GM12874 (cell line): ENCODE data around the gene TOMM34.

Experiments used
- TF ChIP-seq, protein P1 (sequence below): IDR thresholded peaks from 2 replicates; pipeline ENCODE4 v1.5.1; 2011; ENCODE audit warnings: low read depth, mild to moderate bottlenecking, control low read depth, low read length, moderate library complexity; ENCODE audit not compliant: insufficient read depth

Gene TOMM34

DNA sequence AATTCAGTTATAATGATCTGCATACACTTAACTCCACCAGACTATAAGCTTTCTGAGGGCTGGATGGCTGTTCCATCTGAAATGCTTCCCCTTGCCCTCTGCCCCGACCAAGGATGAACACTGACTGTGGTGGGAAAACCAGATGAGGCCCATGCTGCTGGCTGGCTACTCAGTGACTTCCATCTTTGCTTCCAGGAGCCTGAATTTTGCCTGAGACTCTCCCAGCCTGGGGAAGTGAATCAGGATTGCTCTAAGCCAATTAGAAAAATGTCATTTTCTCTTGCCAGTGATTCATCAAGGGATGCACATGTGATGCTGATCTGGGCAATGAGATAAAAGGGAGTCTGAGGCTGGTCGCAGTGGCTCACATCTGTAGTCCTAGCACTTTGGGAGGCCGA is 1.7 kb upstream of the TOMM34 start:
- TF ChIP-seq, protein P1, sequence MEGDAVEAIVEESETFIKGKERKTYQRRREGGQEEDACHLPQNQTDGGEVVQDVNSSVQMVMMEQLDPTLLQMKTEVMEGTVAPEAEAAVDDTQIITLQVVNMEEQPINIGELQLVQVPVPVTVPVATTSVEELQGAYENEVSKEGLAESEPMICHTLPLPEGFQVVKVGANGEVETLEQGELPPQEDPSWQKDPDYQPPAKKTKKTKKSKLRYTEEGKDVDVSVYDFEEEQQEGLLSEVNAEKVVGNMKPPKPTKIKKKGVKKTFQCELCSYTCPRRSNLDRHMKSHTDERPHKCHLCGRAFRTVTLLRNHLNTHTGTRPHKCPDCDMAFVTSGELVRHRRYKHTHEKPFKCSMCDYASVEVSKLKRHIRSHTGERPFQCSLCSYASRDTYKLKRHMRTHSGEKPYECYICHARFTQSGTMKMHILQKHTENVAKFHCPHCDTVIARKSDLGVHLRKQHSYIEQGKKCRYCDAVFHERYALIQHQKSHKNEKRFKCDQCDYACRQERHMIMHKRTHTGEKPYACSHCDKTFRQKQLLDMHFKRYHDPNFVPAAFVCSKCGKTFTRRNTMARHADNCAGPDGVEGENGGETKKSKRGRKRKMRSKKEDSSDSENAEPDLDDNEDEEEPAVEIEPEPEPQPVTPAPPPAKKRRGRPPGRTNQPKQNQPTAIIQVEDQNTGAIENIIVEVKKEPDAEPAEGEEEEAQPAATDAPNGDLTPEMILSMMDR = no peak

DNA sequence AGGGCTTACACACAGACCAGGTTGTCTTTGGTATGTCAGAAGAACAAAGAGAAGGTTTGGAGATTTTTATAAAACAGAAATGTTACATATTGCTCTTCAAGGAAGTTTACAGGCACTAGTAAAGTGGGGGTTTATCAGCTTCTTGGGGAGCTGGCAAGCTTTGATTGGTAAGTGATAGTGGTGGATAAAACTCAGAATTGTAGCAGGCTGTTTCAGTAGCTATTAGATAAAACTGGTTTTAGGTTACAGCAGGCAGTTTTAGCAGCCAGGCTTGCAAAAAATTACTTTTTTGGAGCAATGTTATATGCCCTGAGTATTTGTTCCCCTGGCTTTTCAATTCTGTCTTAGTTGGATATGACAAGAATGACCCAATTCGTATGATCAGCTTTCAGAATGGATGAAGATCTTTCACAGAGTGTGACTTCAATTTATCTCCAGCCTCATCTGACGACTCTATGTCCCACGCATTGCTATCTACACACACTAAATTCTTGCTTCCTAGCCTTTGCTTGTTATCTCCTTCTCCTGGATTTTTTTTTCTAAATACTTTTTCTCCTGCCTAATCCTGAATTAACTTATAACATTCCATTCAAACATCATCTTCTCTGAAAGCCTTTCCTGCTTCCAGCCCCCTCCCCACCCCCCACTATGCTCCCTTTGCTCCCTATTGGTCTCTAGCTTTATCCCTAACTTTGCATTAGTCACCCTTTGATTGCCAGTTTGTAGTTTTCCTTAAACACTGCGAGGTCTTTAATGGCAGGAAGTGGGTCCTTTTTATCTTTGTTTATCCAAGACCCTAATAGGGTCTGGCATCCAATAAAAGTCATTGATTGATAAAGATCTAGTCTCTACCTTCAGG is 1.0 kb upstream of the TOMM34 start:
- TF ChIP-seq, protein P1 = no peak

DNA sequence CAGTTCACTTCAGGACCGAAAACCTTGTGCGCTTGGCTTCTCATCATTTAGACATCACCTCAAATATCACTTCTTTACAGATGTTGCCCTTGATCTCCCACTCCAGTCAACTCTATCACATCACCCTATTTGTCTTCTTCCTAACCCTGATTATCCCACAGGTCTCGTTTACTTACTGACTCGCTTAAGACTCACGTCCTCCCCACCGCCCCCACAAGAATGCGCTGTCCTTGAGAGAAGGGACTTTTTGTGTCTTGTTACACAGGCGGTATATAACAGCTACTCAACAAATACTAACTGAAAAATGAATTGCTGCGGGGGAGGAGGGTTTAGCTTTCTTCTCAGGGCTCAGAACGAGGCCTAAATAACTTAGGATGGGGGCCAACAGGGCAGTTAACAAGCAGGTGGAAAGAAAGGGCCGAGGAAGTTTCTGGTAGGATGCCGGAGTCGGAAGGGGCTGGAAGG is 527 bp downstream of the TOMM34 start:
- TF ChIP-seq, protein P1 = no peak

DNA sequence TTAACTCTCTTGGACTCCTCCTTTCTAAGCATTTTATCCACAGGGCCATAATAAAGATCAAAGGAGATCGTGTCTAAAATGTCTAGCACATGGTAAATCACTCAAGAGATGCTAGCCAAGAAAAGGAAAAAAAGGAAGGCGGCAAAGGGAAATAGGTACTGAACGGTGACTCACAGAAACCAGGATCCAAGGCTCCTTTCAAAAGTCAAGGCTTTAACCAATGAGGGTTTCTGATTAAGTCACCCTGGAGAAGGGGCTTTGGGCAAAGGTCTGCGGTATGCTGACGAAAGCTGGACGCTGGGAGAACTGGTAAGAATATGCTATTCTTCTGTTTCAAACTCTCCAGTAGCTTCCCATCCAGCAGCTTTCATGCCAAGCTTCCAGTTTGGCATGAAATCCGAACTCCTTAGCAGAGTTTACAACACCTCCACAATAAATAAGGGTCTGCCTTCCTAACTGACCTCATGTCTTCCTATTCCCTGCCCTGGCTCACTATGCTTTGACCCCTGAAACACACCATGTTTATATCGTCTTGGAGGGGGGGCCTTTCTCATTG is 1.0 kb downstream of the TOMM34 start:
- TF ChIP-seq, protein P1 = no peak

DNA sequence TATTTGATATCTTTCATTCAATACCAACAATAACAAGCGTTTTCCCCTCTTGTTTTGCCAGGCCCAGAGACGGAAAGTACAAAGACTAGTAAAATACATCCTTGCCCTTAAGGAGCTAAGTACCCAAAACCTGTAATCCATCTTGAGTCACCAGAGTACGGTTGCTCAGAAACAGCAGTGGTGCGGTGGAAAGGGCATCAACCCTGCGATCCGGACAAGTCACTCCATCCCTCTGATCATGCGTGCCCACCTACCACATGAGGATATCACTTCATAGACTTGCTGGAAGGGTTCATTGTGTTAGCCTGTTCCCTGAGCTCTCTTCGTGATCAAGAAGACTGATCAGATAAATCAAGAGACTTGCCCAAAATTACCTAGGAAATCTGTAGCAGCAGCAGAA is 1.9 kb downstream of the TOMM34 start:
- TF ChIP-seq, protein P1 = no peak

DNA sequence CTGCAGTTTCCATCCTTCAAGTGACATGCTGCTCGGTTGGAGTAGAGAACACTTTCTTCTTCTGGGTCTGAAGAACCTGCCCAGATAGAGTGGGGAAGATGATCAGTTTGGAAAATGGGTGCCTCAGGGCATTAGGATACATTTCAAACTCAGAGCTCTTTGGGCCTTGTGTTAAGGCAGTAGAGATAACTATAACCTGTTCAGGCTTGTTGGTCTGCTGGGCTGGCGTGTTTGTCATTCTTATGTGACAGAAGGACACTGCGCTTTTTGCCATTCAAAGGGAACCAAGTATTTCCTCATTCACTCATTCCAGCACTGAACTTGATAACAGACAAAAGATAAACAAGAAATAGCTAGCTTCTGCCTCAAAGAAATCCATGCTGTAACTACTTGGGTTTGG is 3.8 kb downstream of the TOMM34 start:
- TF ChIP-seq, protein P1 = no peak

DNA sequence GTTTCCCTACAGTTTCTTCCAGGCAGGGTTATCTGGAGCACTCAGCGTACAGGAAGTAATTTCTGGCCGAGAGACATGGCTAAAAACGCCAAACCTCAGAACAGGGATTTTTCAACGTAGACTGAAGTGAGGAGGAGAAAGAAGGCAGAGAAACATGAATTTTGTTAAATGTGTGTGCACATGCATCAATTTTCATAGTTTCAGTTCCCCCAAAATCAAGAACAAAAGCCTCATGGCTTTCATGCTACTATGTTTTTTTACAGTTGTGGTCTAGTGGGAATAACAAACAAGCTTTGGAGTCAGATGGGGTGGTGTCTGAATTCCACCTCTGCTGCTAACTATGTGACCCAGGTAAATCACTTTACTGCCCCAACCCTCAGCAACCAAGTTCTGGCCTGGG is 4.9 kb downstream of the TOMM34 start:
- TF ChIP-seq, protein P1 = no peak
